ENCODE results near the gene PLXNB1.

Gene PLXNB1

GRCh38 chr3:48418651-48419050 lies 11.2 kb downstream of the PLXNB1 start:
- Histone ChIP-seq H3K27ac (ENCODE audit: extremely low read depth, low read depth, low read length) (no peak overlapping the region), H3K4me3 (ENCODE audit: low read depth, low read length) (no peak overlapping the region), H3K4me1 (ENCODE audit: control insufficient read depth, insufficient read depth, low read length) (no peaks in the 10 kb centered on the region), H3K9me3 (ENCODE audit: control insufficient read depth, insufficient read depth, low read depth, low read length) (no peaks in the 10 kb centered on the region), H3K36me3 (ENCODE audit: control insufficient read depth in 2 of 2, insufficient read depth in 1 of 2, low read length in 2 of 2) (peaks cover 0 to 18% of the 10 kb centered on the region in 2 experiments; a peak in 1 of 3 replicates)
- POLR2A ChIA-PET: interaction anchor here (0.6 kb wide), 1 partner anchor 175 kb away, joined by 3 read pairs; no protein-coding TSS in a partner anchor
- CTCF ChIA-PET: interaction anchor here (0.5 to 1.9 kb wide), 5 partner anchors 10 to 196 kb away, joined by 3 to 10 read pairs (median 4); no protein-coding TSS in a partner anchor
- TF ChIP-seq ZNF280D (tag by site-specific recombination; IDR thresholded peaks at IDR 0.05) (no peak), ZNF423 (tag by site-specific recombination; IDR thresholded peaks at IDR 0.05) (no peak), REPIN1 (tag by site-specific recombination; IDR thresholded peaks at IDR 0.05; ENCODE audit: low read depth) (no peak), ZNF302 (tag by site-specific recombination; IDR thresholded peaks at IDR 0.05; ENCODE audit: low read depth) (no peak), PRDM4 (tag by site-specific recombination; IDR thresholded peaks at IDR 0.05) (no peak), ZNF391 (tag by site-specific recombination; IDR thresholded peaks at IDR 0.05; ENCODE audit: borderline replicate concordance, low read depth) (no peak), ZNF37A (tag by site-specific recombination; IDR thresholded peaks at IDR 0.05) (no peak), ZBTB20 (tag by site-specific recombination; IDR thresholded peaks at IDR 0.05) (no peak), MYNN (tag by site-specific recombination; IDR thresholded peaks at IDR 0.05; ENCODE audit: borderline replicate concordance) (no peak), ZSCAN30 (tag by site-specific recombination; IDR thresholded peaks at IDR 0.05) (no peak), ZNF10 (tag by site-specific recombination; IDR thresholded peaks at IDR 0.05) (no peak), ZNF514 (tag by site-specific recombination; IDR thresholded peaks at IDR 0.05) (no peak), ZNF629 (tag by site-specific recombination; IDR thresholded peaks at IDR 0.05) (no peak), TSHZ1 (tag by site-specific recombination; IDR thresholded peaks at IDR 0.05; ENCODE audit: borderline replicate concordance) (no peak), ZNF133 (tag by site-specific recombination; IDR thresholded peaks at IDR 0.05) (no peak), ZNF48 (tag by site-specific recombination; IDR thresholded peaks at IDR 0.05) (no peak), ZFP37 (tag by site-specific recombination; IDR thresholded peaks at IDR 0.05) (no peak), ZNF169 (tag by site-specific recombination; IDR thresholded peaks at IDR 0.05) (no peak)

Data from HEK293 (cell line).